ENCODE data around the gene NRP1.

Gene NRP1

DNA sequence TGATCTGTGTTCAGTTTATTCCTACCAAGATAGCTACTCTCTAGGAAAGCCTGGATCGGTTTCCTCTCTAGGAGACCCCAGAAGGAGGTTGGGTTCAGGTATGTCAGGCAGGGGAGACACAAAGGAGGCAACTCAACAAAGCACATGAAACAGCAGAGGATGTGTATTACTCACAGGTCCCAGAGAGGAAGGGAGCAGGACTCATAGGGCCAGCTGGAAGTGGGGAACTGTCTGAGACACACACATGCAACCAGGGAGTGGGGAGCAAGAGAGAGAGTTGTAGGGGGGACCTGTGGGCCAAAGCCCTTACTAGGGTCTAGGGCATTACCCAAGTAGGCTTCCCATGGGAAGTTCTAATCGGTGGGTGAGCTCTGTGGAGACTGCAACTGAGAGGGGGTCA is 10.2 kb upstream of the NRP1 start:
- in situ Hi-C loops (cut with MboI; ENCODE audit: low sequenced_read_pairs, unreplicated experiment), result no loop called here
- TF ChIP-seq, protein P1, sequence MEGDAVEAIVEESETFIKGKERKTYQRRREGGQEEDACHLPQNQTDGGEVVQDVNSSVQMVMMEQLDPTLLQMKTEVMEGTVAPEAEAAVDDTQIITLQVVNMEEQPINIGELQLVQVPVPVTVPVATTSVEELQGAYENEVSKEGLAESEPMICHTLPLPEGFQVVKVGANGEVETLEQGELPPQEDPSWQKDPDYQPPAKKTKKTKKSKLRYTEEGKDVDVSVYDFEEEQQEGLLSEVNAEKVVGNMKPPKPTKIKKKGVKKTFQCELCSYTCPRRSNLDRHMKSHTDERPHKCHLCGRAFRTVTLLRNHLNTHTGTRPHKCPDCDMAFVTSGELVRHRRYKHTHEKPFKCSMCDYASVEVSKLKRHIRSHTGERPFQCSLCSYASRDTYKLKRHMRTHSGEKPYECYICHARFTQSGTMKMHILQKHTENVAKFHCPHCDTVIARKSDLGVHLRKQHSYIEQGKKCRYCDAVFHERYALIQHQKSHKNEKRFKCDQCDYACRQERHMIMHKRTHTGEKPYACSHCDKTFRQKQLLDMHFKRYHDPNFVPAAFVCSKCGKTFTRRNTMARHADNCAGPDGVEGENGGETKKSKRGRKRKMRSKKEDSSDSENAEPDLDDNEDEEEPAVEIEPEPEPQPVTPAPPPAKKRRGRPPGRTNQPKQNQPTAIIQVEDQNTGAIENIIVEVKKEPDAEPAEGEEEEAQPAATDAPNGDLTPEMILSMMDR (IDR thresholded peaks at IDR 0.05; ENCODE audit: borderline replicate concordance, control extremely low read depth, extremely low read depth, insufficient read depth, missing control alignments), result no peak
- no peak for DNase-seq (ENCODE audit: low spot score)

DNA sequence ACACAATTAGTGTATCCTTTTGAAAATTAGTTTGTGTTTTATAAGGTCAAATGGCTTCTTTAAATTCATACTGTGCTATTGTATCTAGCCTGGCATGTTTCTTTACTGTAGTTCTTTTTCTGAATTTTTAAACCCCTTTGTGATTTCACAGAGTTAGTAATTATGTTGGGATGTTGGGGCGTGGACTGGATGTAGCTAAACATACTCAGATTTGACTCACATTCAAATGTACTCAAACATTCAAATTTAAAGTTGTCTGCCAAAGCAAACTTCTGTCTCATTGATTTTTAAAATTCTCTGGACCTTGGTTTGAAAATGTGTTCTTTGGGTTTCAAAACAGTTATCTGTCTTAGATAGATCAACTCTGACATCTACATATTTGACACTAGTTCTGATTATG is 7.2 kb upstream of the NRP1 start:
- in situ Hi-C loops (cut with MboI; ENCODE audit: low sequenced_read_pairs, unreplicated experiment), result no loop called here
- TF ChIP-seq, protein P1 (IDR thresholded peaks at IDR 0.05; ENCODE audit: borderline replicate concordance, control extremely low read depth, extremely low read depth, insufficient read depth, missing control alignments), result no peak
- DNase-seq (ENCODE audit: low spot score), result no peak

DNA sequence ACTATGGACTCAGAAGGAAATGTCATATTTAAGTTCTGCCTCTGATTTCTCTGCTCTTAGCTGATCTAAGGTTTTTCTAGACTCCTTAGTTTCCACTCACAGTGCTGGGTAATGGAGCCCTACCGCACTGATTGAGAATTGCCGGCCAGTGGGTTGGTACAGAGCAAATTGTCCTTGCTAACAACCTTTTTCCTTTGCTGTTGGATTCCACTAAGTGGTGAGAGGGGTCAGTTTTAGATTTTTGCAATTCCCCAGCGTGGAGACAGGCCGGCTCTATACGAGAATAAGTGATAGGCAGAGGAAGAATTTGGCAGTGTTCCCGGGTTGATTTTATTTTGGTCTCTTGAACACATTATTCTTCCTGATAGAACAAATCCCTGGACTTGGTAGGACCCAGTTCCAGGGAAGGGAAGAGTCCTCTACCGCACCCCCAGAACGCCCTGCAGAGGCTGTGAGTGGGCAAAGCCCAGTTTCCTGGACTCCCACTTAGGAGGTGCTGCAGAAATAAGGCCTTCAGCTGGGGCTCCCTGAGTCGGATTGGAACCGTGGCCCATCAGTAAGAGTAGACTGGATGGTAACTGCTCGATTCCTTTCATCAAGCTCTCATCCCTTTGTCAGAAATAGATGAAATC is 3.0 kb upstream of the NRP1 start:
- TF ChIP-seq, protein P1 (IDR thresholded peaks at IDR 0.05; ENCODE audit: borderline replicate concordance, control extremely low read depth, extremely low read depth, insufficient read depth, missing control alignments), result no peak

DNA sequence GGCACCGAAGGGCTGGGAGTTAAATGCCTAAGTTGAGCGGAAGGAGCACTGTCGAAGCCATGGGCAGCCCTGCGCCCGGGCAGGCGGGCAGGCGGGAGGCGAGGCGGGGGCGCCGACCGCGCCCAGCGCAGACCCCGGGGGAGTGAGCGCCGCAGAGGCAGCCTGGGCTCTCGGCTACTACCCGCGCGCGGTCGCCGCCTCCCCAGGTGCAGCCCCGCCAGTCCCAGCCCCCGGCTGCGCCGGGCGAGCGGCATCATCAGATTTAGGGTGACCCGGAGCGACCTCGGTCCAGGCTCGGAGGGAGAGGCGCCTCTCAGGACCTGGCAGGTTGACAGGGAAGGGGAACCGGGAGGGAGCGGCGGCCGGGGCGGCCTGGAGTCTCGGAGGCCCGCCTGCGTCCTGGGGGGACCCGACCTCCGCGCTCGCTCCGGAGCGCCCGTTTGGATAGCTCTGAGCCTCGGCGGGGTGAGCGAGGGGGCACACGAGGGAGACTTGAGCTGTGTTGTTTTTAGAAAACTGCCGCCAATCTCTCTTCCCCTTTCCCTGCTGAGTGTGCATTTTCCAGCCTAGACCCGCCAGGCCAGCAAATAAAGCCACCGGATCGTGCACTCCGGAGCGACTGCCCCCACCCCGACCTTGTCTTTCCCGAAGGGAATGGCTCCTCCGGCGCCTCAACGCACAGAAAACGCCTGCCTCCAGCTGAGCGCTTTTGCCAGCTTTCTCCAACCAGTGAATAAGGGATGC is 2.3 kb upstream of the NRP1 start:
- TF ChIP-seq, protein P1 (IDR thresholded peaks at IDR 0.05; ENCODE audit: borderline replicate concordance, control extremely low read depth, extremely low read depth, insufficient read depth, missing control alignments), result no peak
- in situ Hi-C loops (cut with MboI; ENCODE audit: low sequenced_read_pairs, unreplicated experiment), result no loop called here
- DNase-seq (ENCODE audit: low spot score), result peak; percentile 43

More for the DNA sequence above, 3.0 kb upstream of the NRP1 start:
- in situ Hi-C loops (cut with MboI; ENCODE audit: low sequenced_read_pairs, unreplicated experiment), result no loop called here
- DNase-seq (ENCODE audit: low spot score), result no peak

DNA sequence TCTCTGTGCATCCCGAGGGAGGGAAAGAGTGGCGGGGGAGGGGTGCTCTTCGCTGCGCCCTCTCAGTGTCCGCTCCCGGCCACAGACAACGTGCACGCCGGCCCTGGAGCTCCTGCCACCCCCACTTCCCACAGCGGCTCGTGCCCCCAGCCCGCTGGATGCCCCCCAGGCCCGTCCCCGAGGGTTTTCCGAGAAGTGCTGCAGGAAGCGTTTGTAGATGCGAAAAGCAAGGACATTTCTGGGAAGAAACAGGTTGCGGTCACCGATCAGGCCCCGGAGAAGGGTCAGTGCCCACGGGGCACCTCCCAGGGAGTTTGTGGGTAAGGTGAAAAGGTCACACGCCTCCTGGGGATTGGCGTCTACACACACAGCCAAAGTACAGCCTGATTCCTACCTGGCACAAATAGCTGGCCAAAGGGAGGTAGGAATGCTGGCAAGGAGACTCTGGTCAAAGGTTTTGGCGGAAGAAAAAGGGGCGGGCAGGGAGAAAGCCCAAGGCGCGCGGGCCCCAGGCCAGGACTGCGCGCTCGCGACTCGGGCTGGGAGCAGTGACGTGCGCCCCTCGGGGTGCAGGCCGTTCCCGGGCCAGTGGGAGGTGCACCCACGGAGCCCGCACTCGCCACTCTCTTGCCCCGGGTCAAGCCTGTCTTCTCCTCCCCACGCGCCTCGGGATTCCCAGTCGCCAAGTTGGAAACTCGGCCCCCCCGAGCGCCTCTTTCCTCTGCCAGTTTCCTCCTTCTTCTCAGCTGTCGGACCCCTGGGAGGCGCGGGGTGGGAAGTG is 1.5 kb upstream of the NRP1 start:
- peak; percentile 33 for DNase-seq (ENCODE audit: low spot score)
- TF ChIP-seq, protein P1 (IDR thresholded peaks at IDR 0.05; ENCODE audit: borderline replicate concordance, control extremely low read depth, extremely low read depth, insufficient read depth, missing control alignments), result no peak
- in situ Hi-C loops (cut with MboI; ENCODE audit: low sequenced_read_pairs, unreplicated experiment), result no loop called here

DNA sequence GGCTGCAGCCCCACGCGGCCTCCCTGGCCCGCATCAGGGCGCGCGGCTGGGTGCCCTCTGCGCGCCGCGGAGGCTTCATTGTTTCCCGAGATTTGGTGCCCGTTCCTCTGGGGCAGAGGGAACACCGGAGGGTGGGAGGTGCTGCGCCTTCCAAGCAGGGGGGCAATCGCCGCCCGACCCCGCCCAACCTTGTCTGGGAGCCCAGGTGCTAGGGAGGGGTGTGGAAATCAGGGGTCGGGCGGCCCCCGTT is 1.0 kb upstream of the NRP1 start:
- in situ Hi-C loops (cut with MboI; ENCODE audit: low sequenced_read_pairs, unreplicated experiment), result no loop called here
- TF ChIP-seq, protein P1 (IDR thresholded peaks at IDR 0.05; ENCODE audit: borderline replicate concordance, control extremely low read depth, extremely low read depth, insufficient read depth, missing control alignments), result no peak
- DNase-seq (ENCODE audit: low spot score), result peak; percentile 33

Measured in GM13976 (cell line).